H1 (cell line): ENCODE data around the gene SLC28A1. TPM values are rescaled to one million over a fixed set of nuclear protein-coding genes. Genes with fewer than 3 reads are reported as not detected.

Source experiments
- CTCF ChIA-PET: fragments of 300-600 bp; sonication (Branson Sonifier 250); formaldehyde crosslinking; loops from one replicate; lab custom pipeline; 2021; ENCODE audit not compliant: partially characterized antibody; lab: Charles Lee
- POLR2A ChIA-PET: fragments of 300-600 bp; sonication (Branson Sonifier 250); formaldehyde crosslinking; loops from one replicate; lab custom pipeline; 2021; ENCODE audit warnings: inconsistent platforms; ENCODE audit not compliant: partially characterized antibody; lab: Charles Lee
- DNase-seq, 2 experiments: peaks; one replicate each; pipeline versions ENCODE4 v3.0.0 to v3.0.0-alpha.2; 2010 to 2022; ENCODE audit warnings: low spot score in 2 of 2, low read depth in 1 of 2, mixed read lengths in 1 of 2
- FAIRE-seq: peaks from 2 replicates; lab custom pipeline; 2011; peaks lifted over from hg19 to GRCh38; lab: Jason Lieb, UNC
- H2AFZ ChIP-seq: 2 replicates; pipeline ENCODE4 v1.8.1; 2012; ENCODE audit warnings: low read length, inconsistent platforms
- H2AK5ac ChIP-seq: 2 replicates; pipeline ENCODE4 v1.6.1; 2013; ENCODE audit warnings: low read depth, low read length
- H2BK120ac ChIP-seq: replicated peaks from 2 replicates; pipeline ENCODE3; 2013; ENCODE audit warnings: low read depth, low read length, inconsistent platforms
- H2BK12ac ChIP-seq: 2 replicates; pipeline ENCODE4 v1.6.1; 2013; ENCODE audit warnings: low read depth, low read length
- H2BK15ac ChIP-seq: 2 replicates; pipeline ENCODE4 v1.6.1; 2013; ENCODE audit warnings: low read length
- H2BK20ac ChIP-seq: 2 replicates; pipeline ENCODE4 v1.6.1; 2013; ENCODE audit warnings: low read length
- H2BK5ac ChIP-seq: 2 replicates; pipeline ENCODE4 v1.6.1; 2013; ENCODE audit warnings: low read depth, low read length
- H3K14ac ChIP-seq: 2 replicates; pipeline ENCODE4 v1.6.1; 2013; ENCODE audit warnings: inconsistent platforms; ENCODE audit not compliant: insufficient read length
- H3K18ac ChIP-seq: 2 replicates; pipeline ENCODE4 v1.6.1; 2013; ENCODE audit warnings: low read length; ENCODE audit errors: extremely low read depth
- H3K23ac ChIP-seq: 2 replicates; pipeline ENCODE4 v1.6.1; 2013; ENCODE audit warnings: inconsistent platforms; ENCODE audit not compliant: insufficient read length
- H3K23me2 ChIP-seq: 2 replicates; pipeline ENCODE4 v1.6.1; 2013; ENCODE audit warnings: low read depth, low read length
- H3K27ac ChIP-seq: 2 replicates; pipeline ENCODE4 v1.6.1; 2011; ENCODE audit warnings: low read depth, low read length, inconsistent platforms
- H3K27me3 ChIP-seq, 4 experiments: replicated peaks in 1 of 4; 1 replicate in 1 of 4; 2 replicates in 3 of 4; pipeline versions ENCODE4 v1.6.1 to v1.8.1; 2011 to 2013; ENCODE audit warnings: low read length in 3 of 4, mild to moderate bottlenecking in 3 of 4, inconsistent platforms in 2 of 4, mixed read lengths in 2 of 4, moderate library complexity in 1 of 4; ENCODE audit not compliant: control insufficient read depth in 3 of 4, insufficient read depth in 3 of 4; ENCODE audit errors: extremely low read depth in 1 of 4
- H3K36me3 ChIP-seq, 4 experiments: 2 replicates each; pipeline versions ENCODE4 v1.6.1 to v1.8.1; 2011 to 2013; ENCODE audit warnings: mild to moderate bottlenecking in 4 of 4, low read length in 3 of 4, moderate library complexity in 2 of 4, control low read depth in 1 of 4, inconsistent platforms in 1 of 4; ENCODE audit not compliant: insufficient read depth in 4 of 4, control insufficient read depth in 2 of 4
- H3K4ac ChIP-seq: replicated peaks from 2 replicates; pipeline ENCODE3; 2013; ENCODE audit warnings: low read length, low read depth, mixed read lengths, inconsistent platforms; ENCODE audit not compliant: insufficient read length
- H3K4me1 ChIP-seq, 4 experiments: replicated peaks in 1 of 4; 1 replicate in 1 of 4; 2 replicates in 3 of 4; pipeline versions ENCODE4 v1.6.1 to v1.8.1; 2011 to 2013; ENCODE audit warnings: low read length in 3 of 4, inconsistent platforms in 2 of 4, mixed read lengths in 1 of 4; ENCODE audit not compliant: insufficient read depth in 4 of 4, control insufficient read depth in 3 of 4
- H3K4me2 ChIP-seq, 2 experiments: 2 replicates each; pipeline versions ENCODE4 v1.6.1 to v1.8.1; 2011 to 2013; ENCODE audit warnings: low read depth in 2 of 2, low read length in 2 of 2, control low read depth in 1 of 2, inconsistent platforms in 1 of 2, mild to moderate bottlenecking in 1 of 2; ENCODE audit not compliant: insufficient read depth in 1 of 2
- H3K4me3 ChIP-seq, 4 experiments: fragments of 200-600, 300-600 bp in 1 of 4; sonication (generic), shearing (Covaris generic), sonication (Bioruptor Twin) in 1 of 4; 2 replicates each; pipeline versions ENCODE4 v1.5.1 to v1.8.1; 2011 to 2016; ENCODE audit warnings: low read length in 4 of 4, low read depth in 3 of 4, control low read depth in 2 of 4, inconsistent platforms in 2 of 4, mild to moderate bottlenecking in 2 of 4, mixed read lengths in 1 of 4, moderate library complexity in 1 of 4; ENCODE audit not compliant: insufficient read depth in 2 of 4; ENCODE audit errors: extremely low read depth in 1 of 4
- H3K56ac ChIP-seq: replicated peaks from 2 replicates; pipeline ENCODE3; 2013; ENCODE audit warnings: low read depth, mild to moderate bottlenecking, mixed read lengths, low read length, inconsistent platforms; ENCODE audit not compliant: insufficient read length
- H3K79me1 ChIP-seq: 2 replicates; pipeline ENCODE4 v1.6.1; 2013; ENCODE audit warnings: low read depth, low read length, control low read depth
- H3K79me2 ChIP-seq, 2 experiments: 2 replicates each; pipeline versions ENCODE4 v1.6.1 to v1.8.1; 2012 to 2013; ENCODE audit warnings: low read length in 2 of 2, mild to moderate bottlenecking in 2 of 2, inconsistent platforms in 1 of 2; ENCODE audit not compliant: insufficient read depth in 2 of 2, control insufficient read depth in 1 of 2
- H3K9ac ChIP-seq, 4 experiments: replicated peaks in 1 of 4; 1 replicate in 1 of 4; 2 replicates in 3 of 4; pipeline versions ENCODE4 v1.6.1 to v1.8.1; 2011 to 2013; ENCODE audit warnings: low read depth in 3 of 4, low read length in 3 of 4, control low read depth in 2 of 4, mild to moderate bottlenecking in 2 of 4, moderate library complexity in 2 of 4, inconsistent platforms in 1 of 4; ENCODE audit errors: extremely low read depth in 1 of 4
- H3K9me3 ChIP-seq, 2 experiments: 2 replicates each; pipeline versions ENCODE4 v1.6.1 to v1.8.1; 2012 to 2013; ENCODE audit warnings: mild to moderate bottlenecking in 2 of 2, moderate library complexity in 2 of 2, control low read depth in 1 of 2, inconsistent platforms in 1 of 2, low read depth in 1 of 2, low read length in 1 of 2, mixed read lengths in 1 of 2; ENCODE audit not compliant: insufficient read depth in 2 of 2
- H4K20me1 ChIP-seq, 2 experiments: replicated peaks in 1 of 2; 2 replicates each; pipeline versions ENCODE3 to v1.8.1; 2011 to 2013; ENCODE audit warnings: inconsistent platforms in 2 of 2, low read length in 2 of 2, mild to moderate bottlenecking in 1 of 2; ENCODE audit not compliant: insufficient read depth in 2 of 2, control insufficient read depth in 1 of 2
- H4K5ac ChIP-seq: 2 replicates; pipeline ENCODE4 v1.6.1; 2013; ENCODE audit warnings: low read length, low read depth, mixed read lengths, inconsistent platforms; ENCODE audit not compliant: insufficient read length
- H4K8ac ChIP-seq: 2 replicates; pipeline ENCODE4 v1.8.0; 2013; ENCODE audit warnings: mild to moderate bottlenecking, moderate library complexity, low read length, inconsistent platforms; ENCODE audit not compliant: insufficient read depth; ENCODE audit errors: extremely low read depth
- H4K91ac ChIP-seq: replicated peaks from 2 replicates; pipeline ENCODE3; 2013; ENCODE audit warnings: low read length, mixed read lengths, inconsistent platforms; ENCODE audit not compliant: insufficient read length
- BACH1 ChIP-seq: IDR thresholded peaks from 2 replicates; pipeline ENCODE4 v1.6.1; 2012; ENCODE audit warnings: low read length, improper control_type of control experiment
- CTCF ChIP-seq, 3 experiments: IDR thresholded peaks; 1 replicate in 2 of 3; 2 replicates in 1 of 3; pipeline versions ENCODE4 v1.5.1 to v1.6.1; 2011; ENCODE audit warnings: low read length in 3 of 3, mild to moderate bottlenecking in 3 of 3, inconsistent platforms in 2 of 3, low read depth in 1 of 3, moderate library complexity in 1 of 3; ENCODE audit not compliant: insufficient read depth in 1 of 3; ENCODE audit errors: control extremely low read depth in 1 of 3
- E2F6 ChIP-seq: IDR thresholded peaks from 2 replicates; pipeline ENCODE4 v1.6.1; 2012; ENCODE audit warnings: inconsistent platforms
- KDM1A ChIP-seq: fragments of 200-600, 300-600 bp; sonication (generic); IDR thresholded peaks from 2 replicates; pipeline ENCODE4 v1.7.1; 2016; ENCODE audit warnings: mild to moderate bottlenecking, low read length, borderline replicate concordance
- SIRT6 ChIP-seq: IDR thresholded peaks from one replicate; pipeline ENCODE4 v1.7.1; 2012; ENCODE audit warnings: low read length, inconsistent platforms
- TBP ChIP-seq: IDR thresholded peaks from 2 replicates; pipeline ENCODE4 v1.6.1; 2011; ENCODE audit warnings: low read depth, low read length, improper control_type of control experiment
- WGBS, 2 experiments: shearing (Covaris generic) in 1 of 2; methylation state at CpG; one replicate each; pipeline versions ENCODE4 v1.1.6 to v1.1.7; 2013 to 2015; ENCODE audit warnings: low lambda C conversion rate in 2 of 2, mixed read lengths in 2 of 2, inconsistent platforms in 1 of 2, low coverage in 1 of 2, missing lambda C conversion rate in 1 of 2; ENCODE audit not compliant: insufficient replicate concordance in 2 of 2, insufficient coverage in 1 of 2, insufficient read length in 1 of 2; ENCODE audit errors: extremely low coverage in 1 of 2, missing lambda C conversion rate in 1 of 2; 5-methylcytosine and 5-hydroxymethylcytosine counted together
- polyA plus RNA-seq, 7 experiments: library from polyadenylated mRNA; depleted of rRNA in 3 of 7; stranded (reverse) in 5 of 7; unstranded in 2 of 7; fragments of >200 nt in 5 of 7; fragments of 200-250 nt in 2 of 7; gene quantifications; 1 replicate in 5 of 7; 2 replicates in 1 of 7; 4 replicates in 1 of 7; pipeline versions ENCODE4 v1.2.1 to v1.2.3, GENCODE V29; 2011 to 2013; ENCODE audit warnings: missing spikeins in 2 of 7, mixed read lengths in 2 of 7
- total RNA-seq: library from RNA; stranded (reverse); fragmentation: NEBNext Ultra II Directional; extraction: Animal tissue kit (Norgen Biotek cat#: 25700); gene quantifications from 2 replicates; pipeline ENCODE4 v1.2.1, GENCODE V29; 2021

Gene SLC28A1
- total and polyA plus RNA-seq, 2 of the 8 experiments (the other 6 are each of a cell fraction or from before 2014, with no cell fraction given): 0.09 TPM; not detected in 1

- Histone ChIP-seq H3K14ac (no peak overlapping the region), H3K79me2 (no peaks in the 10 kb centered on the region), H4K5ac (no peak overlapping the region), H3K4ac (no peak overlapping the region), H3K27ac (no peak overlapping the region), H2AFZ (peak overlapping the region; percentile 93; the same call in 1 of the 2 replicates), H3K36me3 (no peaks in the 10 kb centered on the region), H3K27me3 (no peaks in the 10 kb centered on the region), H3K9me3 (no peaks in the 10 kb centered on the region), H4K91ac (no peak overlapping the region), H4K20me1 (no peaks in the 10 kb centered on the region), H2BK15ac (no peak overlapping the region), H4K8ac (no peak overlapping the region), H3K79me1 (no peaks in the 10 kb centered on the region), H3K18ac (no peak overlapping the region), H2BK20ac (no peak overlapping the region), H2BK12ac (no peak overlapping the region), H3K4me1 (no peaks in the 10 kb centered on the region; a peak in 2 of 7 replicates), H3K4me3 (no peak overlapping the region), H3K23me2 (no peaks in the 10 kb centered on the region), H3K23ac (no peak overlapping the region), H3K4me2 (no peak overlapping the region), H3K9ac (no peak overlapping the region), H2BK5ac (no peak overlapping the region), H2BK120ac (no peak overlapping the region), H2AK5ac (no peak overlapping the region), H3K56ac (no peak overlapping the region)
- WGBS, 2 experiments: 72% methylated on average over 9 of the region's 13 CpGs; no CpG with 5 or more reads in 1 of the 2 experiments
- TF ChIP-seq CTCF (IDR thresholded peaks at IDR 0.05; ENCODE audit: control extremely low read depth in 1 of 3, insufficient read depth in 1 of 3, low read depth in 1 of 3, low read length in 3 of 3) (no peak), KDM1A (no peak), SIRT6 (no peak), BACH1 (no peak), TBP (no peak), E2F6 (no peak)
- POLR2A ChIA-PET: interaction anchor here (0.5 to 1.3 kb wide), 3 partner anchors 20 to 30 kb away, joined by 3 read pairs; no protein-coding TSS in a partner anchor
- CTCF ChIA-PET: interaction anchor here (1.2 to 3.5 kb wide), 7 partner anchors 8 to 80 kb away, joined by 3 to 25 read pairs (median 5); no protein-coding TSS in a partner anchor
- DNase-seq (peak in 1 of 2 experiments; percentile 45), FAIRE-seq (no peak)
Measured at GRCh38 chr15:84908564-84908963, 24.1 kb downstream of the SLC28A1 start.
